ENCODE data around the gene EHBP1L1.

The EHBP1L1 gene

DNA sequence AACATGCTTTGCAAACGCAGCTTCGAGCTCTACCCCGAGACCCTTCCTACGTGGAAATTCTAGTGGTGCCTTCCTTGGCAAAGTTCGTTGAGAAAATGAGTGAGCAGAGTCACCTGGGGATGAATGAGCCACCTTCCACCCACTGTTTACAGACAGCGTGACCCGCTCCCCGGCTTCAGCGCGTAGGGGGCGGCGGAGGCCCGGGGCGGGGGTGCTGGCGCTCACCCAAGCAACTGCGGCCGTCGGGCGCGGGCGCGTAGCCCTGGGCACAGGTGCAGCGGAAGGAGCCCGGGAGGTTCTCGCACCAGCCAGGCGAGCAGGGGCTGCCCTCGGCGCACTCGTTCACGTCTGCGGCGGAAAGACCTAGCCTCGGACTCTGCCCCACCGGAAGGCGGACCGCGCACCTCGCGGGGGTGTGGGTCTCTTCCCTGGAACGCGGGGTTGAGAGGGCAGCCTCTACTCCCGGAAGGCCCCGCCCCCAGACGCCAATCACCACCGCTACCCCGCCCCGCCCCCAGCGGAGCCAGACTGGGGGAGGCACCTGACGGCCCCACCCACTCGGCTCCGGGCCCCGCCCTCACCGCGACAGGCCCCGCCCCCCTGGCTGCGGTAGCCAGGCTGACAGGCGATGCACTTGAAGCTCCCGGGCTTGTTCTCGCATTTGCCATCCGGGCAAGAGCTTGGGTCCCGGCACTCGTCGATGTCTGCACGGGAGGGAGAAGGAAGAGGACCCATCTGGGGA lies 29.5 kb upstream of the EHBP1L1 start:
- DNase-seq = peak in 24 of 51 donors; percentile 13 to 59 (median 32)

DNA sequence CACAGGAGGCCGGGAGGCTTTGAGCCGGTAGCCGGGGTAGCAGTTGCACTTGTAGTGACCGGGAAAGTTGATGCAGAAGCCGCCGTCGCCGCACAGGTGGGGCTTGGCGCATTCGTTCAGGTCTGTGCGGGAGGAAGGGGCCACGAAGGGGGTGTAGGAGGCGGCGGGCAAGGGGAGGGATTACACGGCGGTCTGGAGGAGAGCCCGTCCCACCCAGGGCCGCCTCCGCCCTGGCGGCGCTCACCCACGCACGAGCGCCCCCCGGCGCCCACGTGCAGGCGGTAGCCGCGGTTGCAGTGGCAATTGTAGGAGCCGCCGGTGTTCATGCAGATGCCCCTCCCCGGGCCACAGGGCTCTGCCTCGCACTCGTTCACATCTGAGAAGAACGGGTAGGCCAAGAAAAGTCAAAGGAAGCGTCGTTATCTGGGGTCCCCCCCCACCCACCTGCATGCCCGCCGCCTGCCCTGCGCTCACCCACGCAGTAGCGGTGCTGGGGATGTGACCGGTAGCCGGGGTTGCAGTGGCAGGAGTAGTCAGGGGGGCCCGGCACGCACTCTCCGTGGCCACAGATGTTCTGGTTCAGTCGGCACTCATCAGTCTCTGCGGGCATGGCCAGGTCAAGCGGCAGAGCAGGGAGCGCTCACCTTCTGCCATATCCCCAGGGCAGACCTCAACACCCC lies 28.3 kb upstream of the EHBP1L1 start:
- DNase-seq = no peak

DNA sequence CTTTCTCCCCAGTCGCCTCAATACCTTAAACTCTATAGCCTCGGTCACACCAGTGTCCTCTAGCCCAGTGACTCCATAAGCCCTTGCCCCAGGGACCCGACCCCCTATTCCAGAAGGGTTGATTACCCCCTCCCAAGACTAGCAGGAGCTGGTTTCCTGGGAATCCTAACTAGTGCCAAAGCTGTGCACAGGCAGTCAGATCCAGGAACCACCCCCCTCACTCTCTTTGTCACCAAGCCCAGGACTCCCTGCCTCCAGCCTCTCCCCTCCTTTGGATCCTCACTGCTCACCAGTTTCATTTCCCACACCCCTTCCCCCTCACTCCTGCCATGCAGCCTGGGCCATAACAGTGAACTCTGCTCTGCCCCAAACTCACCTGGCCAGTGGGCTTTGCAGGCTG lies 27.5 kb upstream of the EHBP1L1 start:
- DNase-seq = no peak

DNA sequence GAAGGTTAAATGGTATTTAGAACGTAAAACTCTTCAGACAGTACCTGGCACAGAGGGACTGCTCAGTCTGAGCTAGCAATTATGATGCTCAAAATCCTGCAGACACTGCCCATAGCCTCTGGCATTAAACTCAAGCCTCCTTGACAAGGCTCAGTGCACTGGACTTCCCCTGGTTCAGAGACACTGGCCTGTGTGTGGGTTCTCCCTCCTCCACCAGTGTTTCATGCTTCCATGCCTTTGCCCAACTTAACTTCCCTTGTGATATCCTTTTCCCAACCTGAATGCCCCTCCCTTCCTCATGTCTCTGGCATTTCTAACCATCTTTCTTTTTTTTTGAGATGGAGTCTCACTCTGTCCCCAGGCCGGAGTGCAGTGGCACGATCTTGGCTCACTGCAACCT lies 26.8 kb upstream of the EHBP1L1 start:
- no peak for DNase-seq

DNA sequence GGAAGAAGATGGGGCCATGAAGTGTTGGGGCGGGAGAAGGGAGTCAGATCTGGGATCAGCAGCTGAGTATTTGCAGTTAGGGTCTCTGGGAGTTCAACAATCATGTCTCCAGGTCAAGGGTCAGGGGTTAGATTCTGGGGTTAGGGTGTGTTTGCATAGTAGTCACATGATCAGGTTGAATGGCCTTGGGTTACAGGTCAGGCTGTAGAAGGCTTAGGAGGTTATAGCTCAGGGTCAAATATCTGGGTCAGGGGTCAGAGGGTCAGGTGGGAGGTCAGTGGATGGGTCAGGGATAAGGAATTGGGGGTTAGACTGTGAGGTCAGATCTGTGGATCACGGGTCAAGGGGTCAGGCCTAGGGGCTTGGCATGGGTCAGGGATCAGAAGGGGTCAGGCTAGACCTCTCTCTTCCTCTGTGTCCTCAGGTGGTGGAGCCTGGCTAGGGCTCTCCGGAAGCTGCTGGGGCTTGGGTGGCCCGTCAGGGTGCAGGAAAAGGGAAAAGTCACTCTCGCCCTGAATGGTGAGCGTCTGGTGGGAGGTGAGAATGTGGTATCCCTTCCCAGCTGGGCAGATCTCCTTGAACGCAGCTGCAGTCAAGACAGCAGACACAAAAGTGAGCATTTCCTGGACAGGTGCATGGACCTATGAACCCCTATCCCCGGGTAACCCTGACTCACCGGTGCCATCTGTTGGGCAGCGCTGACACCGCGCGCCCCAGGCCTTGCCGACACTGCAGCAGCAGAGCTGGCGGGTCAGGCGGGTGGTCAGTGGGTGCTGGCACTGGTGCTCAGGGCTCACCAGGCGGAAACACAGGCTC lies 24.1 kb upstream of the EHBP1L1 start:
- DNase-seq = peak in 6 of 51 donors; percentile 8 to 47 (median 24)

DNA sequence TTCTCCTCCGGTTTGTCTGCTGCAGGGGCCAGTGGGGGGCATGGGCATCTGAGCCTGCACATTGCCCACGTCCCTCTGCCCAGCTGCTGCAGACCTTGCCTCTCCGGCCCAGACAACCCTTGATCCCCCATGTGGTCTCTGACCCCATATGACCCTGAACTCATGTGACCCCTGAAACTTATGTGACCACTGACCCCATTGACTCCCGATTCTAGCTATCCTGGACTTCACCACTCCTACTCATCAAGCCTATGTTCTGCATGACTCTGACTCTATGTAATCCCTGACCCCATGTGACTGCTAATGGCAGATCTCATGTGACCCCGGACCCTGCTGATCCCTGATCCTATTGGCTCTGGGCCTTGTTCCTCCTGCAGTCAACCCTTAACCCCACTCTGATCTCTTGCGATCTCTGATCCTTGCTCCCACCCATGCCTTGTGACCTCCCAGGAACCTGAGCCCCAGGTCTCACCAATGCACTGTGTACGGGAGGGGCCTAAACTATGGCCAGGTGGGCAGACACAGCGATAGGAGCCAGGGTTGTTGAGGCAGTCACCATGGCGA lies 23.4 kb upstream of the EHBP1L1 start:
- DNase-seq = no peak

DNA sequence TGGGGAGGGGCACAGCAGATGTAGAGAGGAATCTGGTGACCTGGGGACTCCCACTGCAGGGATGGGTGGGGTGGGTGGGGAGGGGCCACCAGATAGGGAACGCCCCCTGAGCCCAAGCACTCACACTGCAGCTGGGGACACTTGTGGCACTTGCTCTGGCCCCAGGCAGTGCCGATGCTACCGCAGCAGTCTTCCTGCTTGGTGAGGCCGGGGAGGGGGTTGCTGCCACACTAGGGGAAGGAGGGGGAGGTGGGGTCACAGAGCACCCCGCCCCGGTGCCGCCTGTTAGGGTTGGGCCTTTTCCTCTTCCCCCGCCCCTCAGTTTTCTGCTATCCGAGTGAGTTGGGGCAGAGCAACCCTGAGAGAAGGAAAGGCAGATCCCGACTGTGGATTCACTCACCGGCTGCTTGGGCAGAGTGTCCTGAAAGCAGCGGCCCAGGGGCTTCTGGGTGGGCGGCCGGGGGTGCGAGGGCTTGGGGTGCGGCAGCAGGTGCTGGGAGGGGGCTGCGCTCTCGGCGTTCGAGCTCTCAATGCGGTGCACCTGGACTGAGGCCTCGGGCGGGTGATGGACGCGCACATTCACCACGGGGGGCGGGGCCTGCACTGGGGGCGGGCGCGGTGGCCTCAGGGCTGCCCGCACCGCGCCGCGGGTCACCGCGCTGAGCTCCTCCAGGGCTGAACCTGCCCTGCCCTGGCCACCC lies 22.4 kb upstream of the EHBP1L1 start:
- no peak for DNase-seq

DNA sequence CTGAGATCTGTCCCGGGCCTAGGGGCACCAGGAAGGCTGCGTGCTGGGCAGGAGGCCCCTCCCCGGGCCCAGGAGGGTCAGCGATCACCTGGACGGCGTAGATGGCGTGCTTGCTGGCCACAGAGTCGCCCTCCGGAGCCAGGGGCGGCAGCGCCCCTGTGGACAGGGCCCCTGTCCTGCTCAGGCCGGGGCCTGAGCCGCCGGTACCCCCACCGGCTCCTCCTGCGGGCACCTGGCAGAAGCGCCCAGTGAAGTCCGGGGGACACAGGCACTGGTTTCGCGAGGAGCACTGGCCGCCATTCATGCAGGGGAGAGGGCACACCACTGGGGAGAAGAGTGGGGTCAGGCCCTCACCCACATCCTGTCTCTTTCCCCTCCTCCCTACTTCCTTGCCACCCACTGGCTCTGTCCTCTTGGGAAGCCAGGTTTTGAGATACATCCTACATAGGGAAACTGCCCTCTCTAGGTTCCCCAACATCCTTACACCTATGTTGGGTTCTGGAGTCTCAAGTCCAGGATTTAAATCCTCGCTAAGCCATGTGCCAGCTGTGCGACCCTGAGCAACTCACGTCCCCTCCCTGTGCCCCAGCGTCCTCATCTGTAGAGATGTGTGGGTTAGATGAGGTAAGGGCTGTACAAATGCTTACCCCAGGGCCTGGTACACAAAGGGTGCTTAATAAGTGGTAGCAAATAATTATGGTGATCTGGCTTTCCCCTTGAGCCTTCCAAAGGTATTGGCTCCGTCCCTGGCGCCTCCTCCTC lies 21.6 kb upstream of the EHBP1L1 start:
- no peak for DNase-seq

DNA sequence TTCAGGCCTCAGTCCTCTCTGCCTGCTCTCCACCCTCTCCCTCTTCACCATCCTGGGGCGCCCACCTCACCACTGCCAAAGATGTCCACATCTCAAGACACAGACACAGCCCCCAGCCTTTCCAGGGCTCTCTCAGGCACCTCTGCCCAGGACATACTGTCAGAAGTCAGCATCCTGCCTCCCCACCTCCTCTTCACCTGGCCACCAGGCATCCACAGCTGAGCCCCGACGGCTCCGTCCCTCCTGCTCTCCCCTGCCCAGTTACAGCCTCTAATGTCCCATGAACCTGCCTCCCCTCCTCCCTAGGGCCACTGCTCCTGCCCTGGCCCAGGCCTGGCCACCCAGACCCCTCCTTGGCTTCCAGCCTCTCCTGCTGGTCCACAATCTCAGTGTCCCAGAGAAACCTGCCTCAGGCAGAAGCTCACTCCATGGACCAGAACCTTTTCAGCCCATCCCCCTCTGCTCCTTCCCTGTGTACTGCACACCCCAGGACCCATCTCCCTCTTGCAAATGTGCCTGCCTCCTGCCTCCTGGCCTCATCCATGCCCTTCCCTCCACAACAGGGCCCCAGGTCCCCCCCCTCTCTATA lies 20.9 kb upstream of the EHBP1L1 start:
- DNase-seq = no peak

DNA sequence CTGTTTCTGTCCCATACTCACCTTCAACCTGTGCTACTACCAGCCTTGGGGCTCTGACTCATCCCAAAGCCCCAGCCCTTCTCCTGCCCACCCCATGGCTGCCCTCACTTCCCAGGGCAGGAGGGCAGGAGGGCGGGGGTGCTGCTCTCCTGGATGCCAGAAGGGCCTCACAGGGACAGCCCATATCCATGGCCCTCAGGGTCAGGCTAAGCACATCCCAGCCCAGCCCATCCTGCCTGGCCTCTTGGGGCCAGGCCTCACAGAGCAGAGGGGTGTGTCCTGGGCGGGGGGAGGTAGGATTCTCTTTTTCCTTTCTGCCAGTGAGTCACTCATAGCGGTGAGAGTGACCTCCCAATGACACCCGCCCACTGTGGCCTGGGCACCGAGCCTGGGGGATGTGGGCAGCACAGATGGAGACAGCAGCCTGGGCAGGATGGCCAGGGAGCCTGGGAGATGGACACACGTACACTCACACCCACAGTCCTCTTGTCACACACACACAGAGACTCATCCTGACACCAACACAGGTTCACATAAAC lies 20.1 kb upstream of the EHBP1L1 start:
- peak in 6 of 51 donors; percentile 14 to 49 (median 27) for DNase-seq

DNA sequence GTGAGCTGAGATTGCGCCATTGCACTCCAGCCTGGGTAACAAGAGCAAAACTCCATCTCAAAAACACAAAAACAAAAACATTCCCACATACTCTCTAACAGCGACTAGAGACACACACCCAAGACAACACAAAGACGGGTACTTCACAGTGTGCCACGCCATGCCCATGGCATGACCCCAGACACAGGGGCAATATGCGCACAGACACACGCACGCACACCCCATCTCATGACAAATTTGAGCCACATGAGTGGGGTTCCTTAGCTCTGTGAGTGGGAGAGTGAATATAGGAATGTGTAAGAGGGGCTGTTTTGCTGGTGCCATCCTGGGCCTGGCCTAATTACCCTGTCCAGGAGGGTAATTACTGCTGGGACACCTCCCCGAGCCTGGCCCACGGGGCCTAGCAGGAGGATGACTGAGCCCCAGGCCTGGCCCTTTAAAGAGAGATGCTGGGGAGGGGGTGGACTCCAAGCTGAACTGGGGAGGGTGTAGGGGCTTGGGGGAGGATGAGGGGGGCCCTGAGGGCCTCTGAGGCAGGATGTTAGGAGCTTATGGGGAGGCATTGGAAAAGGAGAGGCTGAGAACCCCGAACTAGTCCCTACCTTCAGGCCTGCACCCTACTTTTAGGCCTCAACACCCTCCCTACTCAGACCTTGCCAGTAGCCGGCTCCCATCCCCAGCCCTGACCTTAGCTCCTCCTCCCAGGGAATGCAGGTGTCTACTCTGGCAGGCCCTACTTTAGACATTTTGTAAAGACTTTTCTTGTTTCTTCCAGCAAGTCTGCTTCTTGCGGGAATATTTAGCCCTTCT lies 19.2 kb upstream of the EHBP1L1 start:
- DNase-seq = no peak

DNA sequence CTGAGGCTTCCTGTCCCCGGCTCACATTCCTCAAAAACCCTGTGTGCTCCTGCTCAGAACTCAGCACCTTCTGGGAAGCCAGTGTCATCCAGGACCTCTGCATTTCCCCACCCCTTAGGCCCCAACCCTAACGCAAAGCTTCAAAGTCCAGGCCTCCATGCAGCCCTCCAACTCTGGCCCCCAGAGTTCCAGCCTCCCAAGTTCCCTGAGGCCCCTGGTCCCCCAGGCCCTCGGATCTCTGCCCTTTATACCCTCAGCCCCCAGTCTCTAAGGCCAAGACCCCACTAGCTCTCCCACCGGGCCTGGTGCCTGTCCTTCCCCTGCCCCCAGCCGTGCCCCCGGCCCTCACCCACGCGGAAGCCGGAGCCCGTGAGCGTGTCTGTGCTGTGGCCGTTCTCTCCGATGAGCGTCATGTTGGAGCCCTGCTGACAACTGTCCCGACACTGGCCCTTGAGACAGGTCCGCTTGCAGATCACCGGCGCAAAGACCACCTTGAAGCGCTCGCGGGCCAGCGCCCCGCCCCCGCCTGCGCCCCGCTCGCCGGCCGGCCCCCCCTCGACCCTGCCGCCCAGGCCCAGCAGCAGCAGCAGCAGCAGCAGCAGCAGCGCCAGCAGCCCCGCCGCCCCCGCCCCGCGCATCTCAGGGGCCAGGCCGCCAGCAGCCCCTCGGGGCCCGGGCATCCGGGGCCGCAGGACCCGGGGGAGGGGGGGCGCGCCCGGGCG lies 18.4 kb upstream of the EHBP1L1 start:
- DNase-seq = peak in 15 of 51 donors; percentile 22 to 63 (median 39)

DNA sequence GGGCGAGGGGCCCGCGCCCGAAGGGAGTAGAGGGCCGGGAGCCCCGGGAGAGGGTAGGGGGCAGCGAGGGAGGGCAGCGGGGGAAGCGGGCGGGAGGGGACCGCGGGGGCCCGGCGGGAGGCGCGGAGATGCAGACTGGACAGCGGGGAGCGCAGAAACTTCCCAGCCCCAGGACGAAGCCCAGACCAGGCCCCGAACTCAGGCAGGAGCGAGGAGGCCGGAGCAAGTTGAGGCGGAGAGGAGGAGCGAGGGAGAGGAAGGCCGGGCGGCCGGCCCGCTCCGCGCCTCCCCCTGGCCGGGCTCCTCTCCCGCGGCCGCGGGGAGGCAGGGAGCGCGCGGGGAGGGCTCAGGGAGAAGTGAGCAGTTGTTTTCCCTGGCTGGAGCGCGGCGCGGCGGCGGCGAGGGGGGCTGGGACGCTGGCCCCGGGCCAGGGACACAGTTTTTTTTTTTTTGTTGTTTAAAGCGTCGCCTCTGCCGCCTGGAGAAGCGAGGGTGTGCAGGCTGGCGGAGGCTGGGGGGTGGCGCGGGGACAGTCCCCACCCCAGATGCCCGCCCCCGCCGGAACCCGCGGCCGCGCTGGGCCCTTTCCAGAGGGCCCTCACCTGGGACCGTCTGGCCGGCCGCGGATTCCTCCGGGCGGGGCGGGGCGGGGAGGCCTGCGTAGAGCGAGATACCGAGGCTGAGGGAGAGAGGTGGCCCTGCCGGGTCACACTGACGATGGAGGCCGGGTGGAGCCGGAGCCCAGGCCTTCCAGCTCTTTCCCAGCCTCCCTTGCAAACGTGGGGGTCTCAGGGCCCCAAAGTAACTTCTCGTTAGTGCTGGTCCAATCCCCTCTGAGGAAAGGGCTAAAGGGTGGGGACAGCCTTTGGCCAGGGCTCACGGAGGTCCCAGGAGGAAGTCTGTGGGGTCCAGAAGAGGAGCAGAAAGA lies 17.6 kb upstream of the EHBP1L1 start, which contains the start of gene LTBP3:
Gene LTBP3, minus strand, starts transcription at position 358 of the 928 bp plus-strand sequence. CDS start 400 bp downstream, outside the sequence.
- DNase-seq = peak in 50 of 51 donors; percentile 37 to 88 (median 75)

DNA sequence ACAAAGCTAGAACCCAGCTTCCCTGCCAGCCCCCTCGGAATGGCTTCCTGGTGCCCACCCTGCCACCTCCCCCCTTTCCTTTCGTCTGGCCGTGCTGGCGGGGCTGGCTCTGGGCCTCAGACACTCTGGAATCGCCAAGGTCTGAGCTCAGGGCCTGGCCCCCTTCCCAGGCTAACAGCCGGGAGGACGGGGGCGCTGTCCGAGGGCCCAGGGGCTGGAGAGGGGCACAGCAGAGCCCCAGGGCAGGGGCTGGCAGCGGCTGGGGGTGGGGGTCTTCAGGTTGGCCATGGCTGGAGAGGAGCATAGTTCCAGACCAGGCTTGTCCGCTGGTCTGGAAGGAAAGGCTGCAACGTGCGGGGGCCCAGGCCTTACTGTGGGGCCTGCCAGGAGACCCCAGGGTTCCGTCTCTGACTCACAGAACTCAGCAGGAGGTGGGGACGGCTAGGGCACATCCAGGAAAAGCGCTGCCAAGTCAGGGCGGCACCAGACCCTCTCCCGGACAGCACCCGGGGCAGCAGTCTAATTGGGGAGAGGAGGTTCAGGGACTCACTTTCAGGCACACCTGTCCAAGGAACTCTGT lies 16.8 kb upstream of the EHBP1L1 start:
- peak in 42 of 51 donors; percentile 32 to 78 (median 66) for DNase-seq

DNA sequence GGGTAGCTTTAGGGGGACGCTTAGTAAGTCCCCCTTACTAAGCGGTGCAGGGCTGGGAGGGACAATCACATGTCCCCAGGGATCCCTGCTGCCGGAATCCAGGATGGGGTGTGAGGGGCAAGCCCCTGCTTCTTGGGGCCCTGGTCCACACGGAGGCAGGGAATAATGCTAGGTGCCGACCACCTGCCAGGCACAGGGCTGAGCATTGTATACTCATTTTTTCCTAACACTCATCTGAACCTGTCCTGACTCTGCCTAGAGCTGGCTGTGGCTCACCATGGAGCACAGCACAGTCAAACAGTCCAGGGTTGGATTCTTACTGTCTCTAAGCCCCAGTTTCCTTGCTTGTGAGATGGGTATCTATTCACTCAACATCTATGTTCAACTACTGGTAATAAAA lies 16.3 kb upstream of the EHBP1L1 start:
- DNase-seq = no peak

DNA sequence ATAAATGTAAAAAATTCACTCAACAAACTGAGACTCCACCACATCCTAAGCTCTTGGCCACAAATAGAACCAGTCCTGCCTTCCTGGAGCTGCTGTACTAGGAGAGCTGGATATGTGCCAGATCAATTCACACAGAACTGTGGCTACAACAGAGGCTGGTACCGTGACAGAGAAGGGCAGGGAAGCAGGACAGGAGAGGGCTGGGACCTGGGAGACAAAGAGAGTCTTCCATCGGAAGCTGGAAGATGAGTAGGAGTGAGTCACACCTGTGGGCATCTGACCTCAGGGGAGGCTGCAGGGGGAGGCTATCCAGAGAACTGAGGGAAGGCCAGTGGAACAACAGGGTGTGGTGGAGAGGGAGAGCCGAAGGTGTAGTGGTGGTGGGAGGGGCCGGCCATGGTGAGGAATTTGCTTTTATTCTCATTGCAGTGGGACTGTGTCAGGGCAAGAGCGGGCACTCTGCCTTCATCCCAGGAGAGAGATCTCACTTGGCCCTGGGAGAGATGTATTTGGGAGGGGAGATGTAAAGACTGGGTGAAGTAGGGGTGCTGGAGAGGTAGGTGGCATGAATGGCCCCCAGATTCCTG lies 15.8 kb upstream of the EHBP1L1 start:
- DNase-seq = peak in 3 of 51 donors; percentile 14 to 25 (median 20)

Measured in hypothalamus (tissue), 51 donors.